Erythroblast (primary cell): Measurements from ENCODE around the gene JPH2.

ENCODE experiments used
- DNase-seq, 2 experiments: peaks; one replicate each; lab custom pipeline; 2025; lab: John Stamatoyannopoulos, UW
- GATA1 ChIP-seq: IDR thresholded peaks from 2 replicates; pipeline ENCODE4 v1.6.1; 2011; ENCODE audit warnings: low read depth, mild to moderate bottlenecking, control low read depth, low read length, moderate library complexity
- POLR2A ChIP-seq: IDR thresholded peaks from 2 replicates; pipeline ENCODE4 v1.6.1; 2011; ENCODE audit warnings: mild to moderate bottlenecking, low read length

Gene JPH2

GRCh38 chr20:44066645-44067606 lies 120.1 kb downstream of the JPH2 start:
- TF ChIP-seq GATA1 (no peak), POLR2A (no peak)
- DNase-seq, result no peak

GRCh38 chr20:44065401-44066340 lies 121.3 kb downstream of the JPH2 start:
- no peak for DNase-seq
- TF ChIP-seq POLR2A, result no peak
- TF ChIP-seq GATA1, result no peak

GRCh38 chr20:44064501-44065400 lies 122.2 kb downstream of the JPH2 start:
- no peak for TF ChIP-seq GATA1
- TF ChIP-seq POLR2A, result no peak
- no peak for DNase-seq
